GM08714 (cell line): ENCODE results near the gene TIMD4.
"Not testable (repeated sequence)": the region's sequence is repeated elsewhere in the genome, so short reads cannot be mapped to it uniquely, and the experiment has no call there.

Source experiments
- H3K4me3 ChIP-seq: fragments of 200-500 bp; sonication (Bioruptor generic); 2 replicates; pipeline ENCODE4 v1.5.1; 2014; ENCODE audit warnings: mild to moderate bottlenecking, low read length, inconsistent platforms
- ZNF274 ChIP-seq: IDR thresholded peaks from 2 replicates; pipeline ENCODE4 v1.6.1; 2012; ENCODE audit warnings: mild to moderate bottlenecking, low read depth, low read length

The TIMD4 gene

GRCh38 chr5:156963125-156963524, at the start of gene TIMD4:
Gene TIMD4, minus strand, starts transcription at chr5:156963226. Its CDS starts 28 bp downstream, at chr5:156963198.
- H3K4me3 ChIP-seq: no peak within 1 kb of the TSS
- no peak for TF ChIP-seq ZNF274

- no peak for TF ChIP-seq ZNF274
- H3K4me3 ChIP-seq: no peak overlapping the region
Observed at GRCh38 chr5:157006262-157006661, 43.2 kb upstream of the TIMD4 start.

GRCh38 chr5:157004893-157005551, 42.0 kb upstream of the TIMD4 start:
- no peak for TF ChIP-seq ZNF274
- no peak overlapping the region for H3K4me3 ChIP-seq

- TF ChIP-seq ZNF274: no peak
- H3K4me3 ChIP-seq: no peak overlapping the region
Observed at GRCh38 chr5:156991714-156992113, 28.7 kb upstream of the TIMD4 start.

GRCh38 chr5:156984064-156984463, 21.0 kb upstream of the TIMD4 start:
- no peak for TF ChIP-seq ZNF274
- no peak overlapping the region for H3K4me3 ChIP-seq

GRCh38 chr5:156981481-156981880, 18.5 kb upstream of the TIMD4 start:
- no peak for TF ChIP-seq ZNF274
- no peak overlapping the region for H3K4me3 ChIP-seq

- no peak overlapping the region for H3K4me3 ChIP-seq
- no peak for TF ChIP-seq ZNF274
Observed at GRCh38 chr5:156974328-156974727, 11.3 kb upstream of the TIMD4 start.

- no peak overlapping the region for H3K4me3 ChIP-seq
- no peak for TF ChIP-seq ZNF274
Observed at GRCh38 chr5:156971848-156972525, 9.0 kb upstream of the TIMD4 start.

GRCh38 chr5:156971415-156971814, 8.4 kb upstream of the TIMD4 start:
- TF ChIP-seq ZNF274: no peak
- no peak overlapping the region for H3K4me3 ChIP-seq

- not testable (repeated sequence) for H3K4me3 ChIP-seq
Observed at GRCh38 chr5:156967386-156967785, 4.4 kb upstream of the TIMD4 start.

- TF ChIP-seq ZNF274: no peak
- no peak overlapping the region for H3K4me3 ChIP-seq
Observed at GRCh38 chr5:156956321-156956720, 6.7 kb downstream of the TIMD4 start.

- no peak overlapping the region for H3K4me3 ChIP-seq
- no peak for TF ChIP-seq ZNF274
Observed at GRCh38 chr5:156951359-156951758, 11.7 kb downstream of the TIMD4 start.

- H3K4me3 ChIP-seq: no peak overlapping the region
- TF ChIP-seq ZNF274: no peak
Observed at GRCh38 chr5:156950716-156951115, 12.3 kb downstream of the TIMD4 start.

GRCh38 chr5:156949424-156949823, 13.6 kb downstream of the TIMD4 start:
- H3K4me3 ChIP-seq: no peak overlapping the region
- no peak for TF ChIP-seq ZNF274

- no peak overlapping the region for H3K4me3 ChIP-seq
- TF ChIP-seq ZNF274: no peak
Observed at GRCh38 chr5:156947925-156948324, 15.1 kb downstream of the TIMD4 start.
